HPDE6-E6E7 (cell line): ENCODE results near the gene PLPP7.

ENCODE experiments used
- DNase-seq: peaks from one replicate; pipeline ENCODE4 v3.0.0; 2011; ENCODE audit warnings: missing footprints; ENCODE audit errors: extremely low spot score

PLPP7 gene

GRCh38 chr9:131281119-131281965 is 8.2 kb upstream of the PLPP7 start:
- no peak for DNase-seq

GRCh38 chr9:131282175-131282574 is 7.3 kb upstream of the PLPP7 start:
- no peak for DNase-seq

GRCh38 chr9:131282688-131283422 is 6.7 kb upstream of the PLPP7 start:
- DNase-seq: no peak

- DNase-seq: no peak
These were observed 4.7 kb upstream of the PLPP7 start for GRCh38 chr9:131284856-131285255.

- DNase-seq: no peak
These were observed 2.2 kb upstream of the PLPP7 start for GRCh38 chr9:131287359-131287758.

DNA sequence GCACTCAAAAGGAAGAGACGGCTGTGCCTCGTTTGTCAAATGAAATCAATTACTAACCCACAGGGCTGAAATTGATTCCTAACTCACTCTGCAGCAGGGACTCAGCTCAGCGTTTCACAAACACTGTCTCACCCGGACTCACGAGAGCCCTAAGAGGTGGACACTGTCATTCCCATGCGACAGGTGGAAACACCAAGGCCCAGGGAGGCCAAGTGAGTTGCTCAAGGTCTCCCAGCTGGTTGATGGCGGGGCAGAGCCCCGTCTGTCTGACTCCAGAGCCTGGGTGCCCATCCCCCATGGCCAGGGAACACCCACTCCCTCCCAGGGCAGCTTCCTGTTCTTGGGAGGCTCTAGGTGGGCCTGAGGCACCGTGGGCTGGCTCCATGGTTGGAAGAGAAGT is 1.3 kb upstream of the PLPP7 start:
- no peak for DNase-seq

DNA sequence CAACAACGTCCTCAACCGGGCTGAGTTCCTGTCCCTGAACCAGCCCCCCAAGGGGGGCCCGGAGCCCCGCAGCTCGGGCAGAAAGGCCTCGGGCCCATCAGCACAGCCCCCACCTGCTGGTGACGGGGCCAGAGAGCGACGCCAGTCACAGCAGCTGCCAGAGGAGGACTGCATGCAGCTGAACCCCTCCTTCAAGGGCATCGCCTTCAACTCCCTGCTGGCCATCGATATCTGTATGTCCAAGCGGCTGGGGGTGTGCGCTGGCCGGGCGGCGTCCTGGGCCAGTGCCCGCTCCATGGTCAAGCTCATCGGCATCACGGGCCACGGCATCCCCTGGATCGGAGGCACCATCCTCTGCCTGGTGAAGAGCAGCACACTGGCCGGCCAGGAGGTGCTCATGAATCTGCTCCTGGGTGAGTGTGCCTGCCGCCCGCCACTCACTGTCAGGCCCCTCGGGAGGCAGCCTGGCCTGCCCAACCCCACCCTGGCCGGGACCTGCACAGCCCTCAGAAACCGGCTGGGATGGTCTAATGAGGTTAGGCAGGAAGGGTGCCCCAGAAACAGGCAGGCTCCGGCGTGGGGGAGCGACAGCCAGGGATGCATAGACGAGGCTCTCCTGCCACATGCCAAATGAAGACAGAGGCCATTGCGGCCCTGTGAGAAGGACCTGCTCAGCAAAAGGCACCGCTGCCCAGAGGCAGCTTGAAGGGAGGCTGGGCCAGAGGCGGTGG is 678 bp downstream of the PLPP7 start:
- no peak for DNase-seq

DNA sequence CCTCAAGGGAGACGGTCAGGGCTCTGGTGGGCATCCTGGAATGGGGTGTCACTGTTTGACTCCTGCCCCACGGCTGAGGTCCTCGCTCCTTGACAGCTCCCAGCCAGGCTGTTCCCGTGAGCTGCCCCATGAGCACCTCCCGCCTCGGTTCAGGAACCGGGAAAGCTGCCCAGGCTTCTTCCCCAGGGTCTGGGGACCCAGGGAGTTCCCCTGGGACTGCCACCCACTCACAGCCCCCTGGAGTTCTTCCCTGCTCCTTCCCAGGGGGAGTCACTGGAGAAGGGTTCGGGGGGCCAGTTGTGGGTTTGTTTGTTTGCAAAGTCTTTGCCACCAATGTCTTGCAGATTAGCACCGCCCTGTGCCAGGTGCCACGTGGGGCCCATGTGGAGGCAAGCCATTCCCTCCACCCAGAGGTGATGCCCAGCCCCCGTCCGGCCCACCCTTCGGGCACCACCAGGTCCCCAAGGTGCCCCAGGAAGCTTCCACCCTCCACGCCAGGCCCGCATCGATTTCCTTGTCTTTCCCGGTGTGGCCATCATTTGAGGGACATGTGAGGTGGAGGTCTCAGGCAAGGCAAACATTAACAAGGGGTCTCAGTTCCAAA is 1.3 kb downstream of the PLPP7 start:
- no peak for DNase-seq

DNA sequence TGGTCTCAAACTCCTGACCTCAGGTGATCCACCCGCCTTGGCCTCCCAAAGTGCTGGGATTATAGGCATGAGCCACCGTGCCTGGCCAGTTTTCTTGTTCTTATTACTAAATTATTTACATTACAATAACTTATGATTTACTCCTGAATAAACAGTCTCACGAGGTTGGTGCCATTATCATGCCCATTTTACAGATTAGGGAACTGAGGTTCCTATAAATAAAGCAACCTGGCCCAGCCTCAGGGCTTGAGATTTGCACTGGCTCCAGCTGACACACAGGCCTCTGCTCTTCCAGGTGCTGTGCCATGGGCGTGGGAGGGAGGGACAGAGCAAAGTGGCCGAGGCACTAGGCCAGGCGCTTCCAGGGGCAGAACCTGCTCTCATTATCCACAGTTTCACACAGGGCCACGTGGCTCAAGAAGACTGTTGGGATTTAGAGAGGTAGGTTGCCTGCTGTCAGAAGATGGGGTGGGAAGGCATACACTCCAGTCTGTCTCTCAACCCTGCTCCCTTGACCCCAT is 2.3 kb downstream of the PLPP7 start:
- DNase-seq: no peak

- no peak for DNase-seq
These were observed 3.4 kb downstream of the PLPP7 start for GRCh38 chr9:131292937-131293336.

DNA sequence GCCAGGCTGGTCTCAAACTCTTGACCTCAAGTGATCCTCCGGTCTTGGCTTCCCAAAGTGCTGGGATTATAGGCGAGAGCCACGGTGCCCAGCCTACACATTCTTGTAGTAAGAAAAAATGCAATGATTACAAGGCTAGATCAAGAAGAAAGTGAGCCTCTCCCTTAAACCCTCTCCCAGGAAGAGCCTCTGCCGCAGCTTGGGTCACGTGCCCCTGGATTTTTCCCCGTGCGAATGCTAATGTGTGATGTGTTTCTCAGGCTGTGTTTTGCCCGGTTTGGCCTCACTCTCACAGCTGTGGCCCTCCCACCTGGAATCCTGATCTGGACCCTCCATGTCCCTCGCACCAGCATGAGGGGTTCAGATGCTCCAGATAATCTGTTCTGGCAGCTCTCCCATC is 6.9 kb downstream of the PLPP7 start:
- DNase-seq: no peak

DNA sequence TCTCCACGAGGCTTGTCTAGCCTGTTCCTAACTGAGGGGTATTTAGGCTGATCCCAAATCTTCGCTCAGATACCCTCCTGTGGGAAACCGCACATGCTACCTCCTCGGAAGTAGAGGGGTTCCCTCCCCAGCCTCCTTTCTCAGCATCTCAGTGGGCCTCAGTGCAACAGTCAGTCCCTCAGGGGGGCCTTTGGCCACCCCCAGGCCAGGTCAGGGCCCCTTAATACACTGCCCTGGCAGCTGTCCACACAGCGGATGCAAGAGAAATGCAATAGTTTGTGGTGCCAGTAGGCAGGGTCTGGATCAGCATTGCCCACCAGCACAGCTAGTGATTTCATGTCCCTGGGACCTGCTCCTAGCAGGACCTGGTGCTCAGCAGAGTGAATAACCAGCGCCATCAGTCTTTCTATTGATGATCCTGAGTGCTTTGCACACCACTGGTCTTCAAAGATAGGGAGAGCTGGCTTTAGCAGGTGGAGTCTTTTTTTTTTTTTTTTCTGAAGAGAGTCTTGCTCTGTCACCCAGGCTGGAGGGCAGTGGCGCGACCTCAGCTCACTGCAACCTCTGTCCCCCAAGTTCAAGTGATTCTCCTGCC is 7.5 kb downstream of the PLPP7 start:
- no peak for DNase-seq

GRCh38 chr9:131297903-131298302 is 8.4 kb downstream of the PLPP7 start:
- DNase-seq: no peak

GRCh38 chr9:131298341-131298740 is 8.8 kb downstream of the PLPP7 start:
- DNase-seq: no peak

DNA sequence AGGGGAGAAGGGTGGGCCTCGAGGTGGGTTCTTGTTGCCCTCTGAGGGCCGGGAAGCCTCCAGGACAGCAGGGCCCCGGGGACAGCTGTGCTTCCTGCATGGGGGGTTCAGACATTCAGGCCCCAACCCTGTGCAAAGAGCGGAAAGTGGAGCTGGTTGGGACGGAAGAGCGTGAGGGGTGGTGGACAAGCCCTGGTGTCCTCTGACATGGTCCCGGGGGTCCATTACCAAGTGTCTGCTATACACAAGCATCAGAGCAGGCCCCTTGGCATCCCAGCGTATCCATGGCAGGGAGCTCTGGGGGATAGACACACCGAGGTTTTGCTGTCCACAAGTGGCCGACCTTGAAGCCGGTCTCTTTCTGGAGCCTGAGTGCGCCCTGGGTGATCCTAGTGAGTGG is 9.3 kb downstream of the PLPP7 start:
- no peak for DNase-seq

- DNase-seq: no peak
These were observed 9.9 kb downstream of the PLPP7 start for GRCh38 chr9:131299346-131299960.

- no peak for DNase-seq
These were observed 10.4 kb downstream of the PLPP7 start for GRCh38 chr9:131299961-131300347.

GRCh38 chr9:131300444-131300843 is 10.9 kb downstream of the PLPP7 start:
- DNase-seq: no peak

- DNase-seq: no peak
These were observed 12.9 kb downstream of the PLPP7 start for GRCh38 chr9:131302244-131303075.
